ENCODE measurements around the gene ROGDI.

The ROGDI gene

DNA sequence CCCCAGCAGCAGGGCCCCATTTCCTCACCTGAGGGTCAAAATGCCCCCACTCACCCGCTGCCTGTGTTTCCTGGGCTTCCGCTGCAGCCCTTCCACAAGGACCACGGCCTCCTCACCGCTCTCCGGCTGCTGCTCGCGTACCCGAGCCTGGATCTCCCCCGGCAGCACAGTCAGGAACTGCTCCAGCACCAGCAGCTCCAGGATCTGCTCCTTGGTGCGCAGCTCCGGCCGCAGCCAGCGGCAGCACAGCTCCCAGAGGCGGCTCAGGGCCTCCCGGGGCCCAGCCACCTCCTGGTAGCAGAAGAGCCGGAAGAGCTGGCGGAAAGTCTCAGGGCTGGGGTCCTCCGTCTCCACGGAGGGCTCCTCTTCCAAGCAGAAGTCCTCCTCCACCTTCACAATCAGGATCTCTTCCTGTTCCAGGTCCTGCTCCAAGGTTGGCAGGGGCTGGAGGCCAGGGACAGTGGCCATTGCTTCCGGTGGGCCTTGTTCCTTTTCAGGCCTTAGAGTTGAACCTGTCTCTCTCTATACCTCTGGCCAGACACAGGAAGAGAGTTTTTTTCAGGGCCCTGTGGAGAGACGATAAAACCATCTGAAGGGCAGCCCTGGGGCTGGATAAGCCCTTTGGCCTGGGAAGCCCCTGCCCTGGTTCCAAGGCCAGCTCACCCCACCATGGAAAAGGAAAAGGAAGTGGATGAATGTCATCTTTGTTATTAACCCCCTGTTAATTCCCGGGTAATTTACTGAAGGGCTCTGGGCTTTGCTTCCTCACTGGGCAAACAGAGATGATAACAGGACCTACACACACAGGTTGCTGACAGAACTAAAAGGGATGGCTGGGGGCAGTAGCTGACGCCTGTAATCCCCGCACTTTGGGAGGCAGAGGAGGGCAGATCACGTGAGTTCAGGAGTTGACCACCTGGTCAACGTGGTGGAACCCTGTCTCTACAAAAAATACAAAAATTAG lies 36.6 kb downstream of the ROGDI start:
- no peak for DNase-seq

GRCh38 chr16:4763791-4764190 lies 38.6 kb downstream of the ROGDI start:
- DNase-seq: no peak

GRCh38 chr16:4762205-4762604 lies 40.2 kb downstream of the ROGDI start:
- DNase-seq: no peak

DNA sequence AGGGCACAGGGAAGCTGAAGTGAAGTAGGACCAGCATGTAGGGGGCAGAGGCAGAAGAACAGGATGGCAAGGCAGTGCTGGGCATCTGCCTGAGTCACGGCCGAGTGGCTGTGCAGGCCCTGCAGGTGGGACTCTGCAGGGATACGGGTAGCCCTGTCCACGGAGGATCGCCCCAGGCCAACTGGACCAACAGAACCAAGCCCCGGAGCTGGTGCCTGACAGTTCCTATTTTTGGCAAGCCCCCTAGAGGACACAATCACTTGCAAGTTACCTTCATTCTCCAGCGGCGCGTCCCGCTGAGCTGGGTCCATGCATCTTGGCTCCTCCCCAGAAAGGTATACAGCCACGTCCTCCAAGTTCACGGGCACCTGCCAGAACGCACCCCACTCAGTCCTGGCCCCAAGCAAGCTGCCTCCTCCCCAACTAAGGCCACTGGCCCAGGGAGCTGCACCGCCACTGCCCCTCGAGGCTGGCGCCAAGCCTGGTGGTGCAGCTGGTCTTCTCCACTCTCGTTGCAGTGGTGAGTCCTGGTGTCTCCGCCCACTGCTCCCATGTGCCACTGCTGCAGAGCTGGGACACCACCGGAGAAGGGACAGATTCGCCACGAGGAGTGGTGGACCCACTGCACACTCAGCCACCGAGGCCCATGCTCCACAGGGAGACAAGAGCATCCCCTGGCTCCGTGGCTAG lies 42.1 kb downstream of the ROGDI start:
- no peak for DNase-seq

- DNase-seq: no peak
These were observed 46.7 kb downstream of the ROGDI start for GRCh38 chr16:4755687-4756086.

- DNase-seq: no peak
These were observed 47.6 kb downstream of the ROGDI start for GRCh38 chr16:4754865-4755264.

DNA sequence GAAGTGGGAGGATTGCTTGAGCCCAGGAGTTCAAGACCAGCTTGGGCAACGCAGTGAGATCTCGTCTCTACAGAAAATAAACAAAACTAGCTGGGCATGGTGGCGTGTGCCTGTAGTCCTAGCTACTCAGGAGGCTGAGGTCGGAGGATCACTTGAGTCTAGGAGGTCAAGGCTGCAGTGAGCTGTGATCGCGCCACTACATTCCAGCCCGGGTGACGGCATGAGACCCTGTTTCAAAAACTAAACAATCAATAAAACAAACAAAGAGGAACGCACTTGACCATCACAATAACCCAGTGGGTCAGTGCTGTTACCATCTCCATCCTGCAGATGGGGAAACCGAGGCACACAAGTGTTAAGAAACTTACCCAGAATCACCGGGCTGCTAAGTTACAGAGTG lies 49.2 kb downstream of the ROGDI start:
- no peak for DNase-seq

GRCh38 chr16:4752351-4753100 lies 49.9 kb downstream of the ROGDI start:
- no peak for DNase-seq

DNA sequence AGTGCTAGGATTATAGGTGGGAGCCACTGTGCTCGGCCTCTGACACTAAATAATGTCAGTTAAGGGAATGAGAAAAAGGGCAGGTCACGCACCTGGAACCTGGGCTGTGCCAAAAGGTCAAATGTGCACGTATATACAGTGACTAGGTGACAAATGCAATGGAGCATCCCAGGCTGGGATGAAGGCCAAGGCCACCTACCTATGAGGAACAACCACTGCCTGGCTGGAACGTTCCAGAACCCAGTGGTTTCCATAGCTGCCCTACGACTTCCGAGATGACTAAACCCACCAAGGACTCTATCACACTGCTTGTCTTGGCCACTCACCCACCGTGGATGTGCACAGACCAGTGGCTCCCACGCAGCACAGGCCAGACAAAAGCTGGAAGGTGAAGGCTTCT lies 51.5 kb downstream of the ROGDI start:
- DNase-seq: no peak

GRCh38 chr16:4749700-4750257 lies 52.7 kb downstream of the ROGDI start:
- no peak for DNase-seq

DNA sequence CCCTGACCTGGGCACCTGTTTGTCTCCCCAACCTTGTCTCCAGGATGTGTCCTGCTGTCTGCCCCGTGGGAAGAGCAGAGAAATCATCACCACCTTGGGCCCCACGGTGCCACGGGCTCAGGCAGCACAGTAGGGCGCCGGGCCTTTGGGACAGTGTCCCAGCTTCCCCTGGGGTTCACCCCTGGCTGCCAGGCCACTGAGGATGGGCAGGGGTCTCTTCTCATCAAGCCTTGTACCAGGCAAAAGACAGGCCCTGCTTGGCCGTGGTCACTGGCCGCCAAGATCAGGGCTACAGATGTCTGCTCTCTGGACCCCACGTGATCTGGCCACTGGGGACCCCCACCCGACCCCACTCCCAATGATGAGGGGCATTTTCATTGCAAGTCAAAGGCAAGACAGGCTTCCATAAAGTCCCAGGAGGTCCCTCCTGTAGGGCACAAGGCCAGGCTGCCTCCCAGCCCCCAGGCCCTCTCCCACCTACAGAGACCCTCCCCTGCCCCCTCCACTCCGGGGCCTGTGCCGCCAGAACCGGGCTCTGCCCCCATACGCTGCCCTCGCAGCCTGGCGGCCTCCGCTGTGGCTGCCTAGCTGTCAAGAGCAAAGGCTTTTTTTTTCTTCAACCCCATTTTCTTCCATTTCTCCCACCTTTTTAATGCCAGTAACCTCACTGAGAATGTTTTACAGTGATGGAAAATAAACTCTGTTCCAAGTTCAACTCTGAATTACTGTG lies 53.6 kb downstream of the ROGDI start:
- no peak for DNase-seq

- DNase-seq: no peak
These were observed 54.3 kb downstream of the ROGDI start for GRCh38 chr16:4747906-4748681.

- no peak for DNase-seq
These were observed 55.4 kb downstream of the ROGDI start for GRCh38 chr16:4746991-4747574.
